Renal cortex interstitium (tissue), 11 donors: ENCODE measurements around the gene MINPP1. TPM values are rescaled to one million over a fixed set of nuclear protein-coding genes. Genes with fewer than 3 reads are reported as not detected.

Experiments
- DNase-seq, 11 donors: peaks; one replicate each; pipeline ENCODE4 v3.0.0-alpha.2; 2013; ENCODE audit warnings: low read depth in 9 of 11, low spot score in 4 of 11; ENCODE audit errors: extremely low read depth in 1 of 11
- polyA plus RNA-seq, 3 donors: library from polyadenylated mRNA; unstranded; fragments of 120-200 nt; gene quantifications; one replicate each; pipeline ENCODE4 v1.2.1, GENCODE V29; 2013; ENCODE audit not compliant: insufficient read length in 3 of 3

The MINPP1 gene
- polyA plus RNA-seq, 3 donors, result 34.2 to 47.2 (median 41.5) TPM

GRCh38 chr10:87506956-87507355 is 2.3 kb downstream of the MINPP1 start:
- no peak for DNase-seq

- DNase-seq, result no peak
Observed at GRCh38 chr10:87507879-87508483, 3.3 kb downstream of the MINPP1 start.

- DNase-seq, result no peak
Observed at GRCh38 chr10:87508837-87509236, 4.1 kb downstream of the MINPP1 start.

GRCh38 chr10:87510025-87510424 is 5.3 kb downstream of the MINPP1 start:
- DNase-seq, result no peak

- no peak for DNase-seq
Observed at GRCh38 chr10:87511526-87511925, 6.8 kb downstream of the MINPP1 start.

- no peak for DNase-seq
Observed at GRCh38 chr10:87518937-87519336, 14.2 kb downstream of the MINPP1 start.

- DNase-seq, result no peak
Observed at GRCh38 chr10:87519582-87519981, 14.9 kb downstream of the MINPP1 start.

GRCh38 chr10:87523731-87524130 is 19.0 kb downstream of the MINPP1 start:
- DNase-seq, result no peak

- no peak for DNase-seq
Observed at GRCh38 chr10:87524296-87524695, 19.6 kb downstream of the MINPP1 start.

GRCh38 chr10:87531908-87532622 is 27.4 kb downstream of the MINPP1 start:
- DNase-seq, result no peak

- DNase-seq, result no peak
Observed at GRCh38 chr10:87532696-87533095, 28.0 kb downstream of the MINPP1 start.

- DNase-seq, result no peak
Observed at GRCh38 chr10:87534173-87534858, 29.6 kb downstream of the MINPP1 start.

GRCh38 chr10:87538092-87539015 is 33.7 kb downstream of the MINPP1 start:
- DNase-seq, result no peak

- DNase-seq, result no peak
Observed at GRCh38 chr10:87541114-87541513, 36.4 kb downstream of the MINPP1 start.

GRCh38 chr10:87544721-87545120 is 40.0 kb downstream of the MINPP1 start:
- no peak for DNase-seq

- no peak for DNase-seq
Observed at GRCh38 chr10:87545783-87546182, 41.1 kb downstream of the MINPP1 start.

GRCh38 chr10:87546210-87546609 is 41.5 kb downstream of the MINPP1 start:
- no peak for DNase-seq

- no peak for DNase-seq
Observed at GRCh38 chr10:87546971-87547413, 42.3 kb downstream of the MINPP1 start.

GRCh38 chr10:87547734-87548311 is 43.1 kb downstream of the MINPP1 start:
- no peak for DNase-seq
